ENCODE measurements around the gene CDK16.
A peak's percentile ranks its signal among the peaks of the same experiment; 100 is the strongest.

The CDK16 gene

DNA sequence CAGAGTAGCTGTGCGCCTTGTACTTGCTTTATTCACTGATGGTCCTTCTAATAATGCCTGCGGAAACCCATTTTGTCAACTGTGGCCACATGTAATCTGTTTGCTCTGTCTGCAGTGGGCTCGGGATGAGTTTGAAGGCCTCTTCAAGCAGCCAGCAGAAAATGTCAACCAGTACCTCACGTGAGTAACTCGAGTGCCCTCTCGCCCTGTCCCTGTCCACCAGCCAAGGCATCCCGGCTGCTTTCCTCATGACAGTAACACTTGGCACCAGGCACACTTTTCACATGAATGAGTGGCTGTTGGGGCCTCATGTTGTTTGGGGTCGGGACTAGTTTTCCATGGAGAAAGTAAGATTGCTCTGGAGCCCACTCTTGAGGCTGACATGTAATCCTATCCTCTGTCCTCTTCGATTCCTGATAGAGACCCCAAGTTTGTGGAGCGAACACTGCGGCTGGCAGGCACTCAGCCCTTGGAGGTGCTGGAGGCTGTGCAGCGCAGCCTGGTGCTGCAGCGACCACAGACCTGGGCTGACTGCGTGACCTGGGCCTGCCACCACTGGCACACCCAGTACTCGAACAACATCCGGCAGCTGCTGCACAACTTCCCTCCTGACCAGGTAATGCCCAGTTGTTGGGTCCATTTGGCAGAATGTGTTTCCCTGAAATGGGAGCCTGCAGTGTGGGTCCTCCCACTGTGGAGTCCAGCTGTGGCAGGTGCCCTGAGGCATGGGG is 8.8 kb upstream of the CDK16 start:
- peaks cover 2% of the 10 kb centered on the region for H3K4me1 Mint-ChIP-seq
- H3K9me3 Mint-ChIP-seq: no peaks in the 10 kb centered on the region
- no peak overlapping the region for H3K4me3 Mint-ChIP-seq
- CTCF ChIA-PET: no interaction called here
- no peaks in the 10 kb centered on the region for H3K27me3 Mint-ChIP-seq
- DNase-seq: no peak
- H3K27ac Mint-ChIP-seq: no peak overlapping the region
- peaks cover 47% of the 10 kb centered on the region for H3K36me3 Mint-ChIP-seq

DNA sequence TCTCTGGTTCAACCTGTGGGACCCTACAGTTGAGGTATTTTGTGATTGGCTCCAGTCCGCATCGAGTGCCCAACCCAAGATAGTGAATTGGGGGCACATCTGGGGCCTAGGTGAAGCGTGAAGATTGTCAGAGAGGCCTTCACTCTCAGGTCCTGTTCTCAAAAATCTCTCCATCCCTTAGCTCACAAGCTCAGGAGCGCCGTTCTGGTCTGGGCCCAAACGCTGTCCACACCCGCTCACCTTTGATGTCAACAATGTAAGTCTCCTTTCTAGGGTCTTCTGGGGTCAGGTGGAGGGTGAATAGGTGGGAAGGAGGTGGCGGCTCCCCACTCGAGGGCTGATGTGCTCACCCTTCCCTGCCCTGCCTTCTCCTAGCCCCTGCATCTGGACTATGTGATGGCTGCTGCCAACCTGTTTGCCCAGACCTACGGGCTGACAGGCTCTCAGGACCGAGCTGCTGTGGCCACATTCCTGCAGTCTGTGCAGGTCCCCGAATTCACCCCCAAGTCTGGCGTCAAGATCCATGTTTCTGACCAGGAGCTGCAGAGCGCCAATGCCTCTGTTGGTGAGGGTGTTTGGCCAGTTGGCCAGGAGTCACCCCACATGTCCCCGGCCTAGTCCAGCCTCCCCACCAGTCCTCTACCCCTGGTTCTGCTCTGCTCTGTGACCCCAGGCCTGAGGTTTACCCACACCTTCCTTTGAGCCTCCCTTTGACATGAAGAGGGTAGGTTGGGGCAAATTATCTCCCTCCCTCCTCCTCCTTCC is 7.6 kb upstream of the CDK16 start:
- H3K9me3 Mint-ChIP-seq: no peaks in the 10 kb centered on the region
- peaks cover 52% of the 10 kb centered on the region for H3K36me3 Mint-ChIP-seq
- no peaks in the 10 kb centered on the region for H3K27me3 Mint-ChIP-seq
- H3K27ac Mint-ChIP-seq: no peak overlapping the region
- CTCF ChIA-PET: no interaction called here
- H3K4me3 Mint-ChIP-seq: no peak overlapping the region
- no peak for DNase-seq
- peaks cover 2% of the 10 kb centered on the region for H3K4me1 Mint-ChIP-seq

DNA sequence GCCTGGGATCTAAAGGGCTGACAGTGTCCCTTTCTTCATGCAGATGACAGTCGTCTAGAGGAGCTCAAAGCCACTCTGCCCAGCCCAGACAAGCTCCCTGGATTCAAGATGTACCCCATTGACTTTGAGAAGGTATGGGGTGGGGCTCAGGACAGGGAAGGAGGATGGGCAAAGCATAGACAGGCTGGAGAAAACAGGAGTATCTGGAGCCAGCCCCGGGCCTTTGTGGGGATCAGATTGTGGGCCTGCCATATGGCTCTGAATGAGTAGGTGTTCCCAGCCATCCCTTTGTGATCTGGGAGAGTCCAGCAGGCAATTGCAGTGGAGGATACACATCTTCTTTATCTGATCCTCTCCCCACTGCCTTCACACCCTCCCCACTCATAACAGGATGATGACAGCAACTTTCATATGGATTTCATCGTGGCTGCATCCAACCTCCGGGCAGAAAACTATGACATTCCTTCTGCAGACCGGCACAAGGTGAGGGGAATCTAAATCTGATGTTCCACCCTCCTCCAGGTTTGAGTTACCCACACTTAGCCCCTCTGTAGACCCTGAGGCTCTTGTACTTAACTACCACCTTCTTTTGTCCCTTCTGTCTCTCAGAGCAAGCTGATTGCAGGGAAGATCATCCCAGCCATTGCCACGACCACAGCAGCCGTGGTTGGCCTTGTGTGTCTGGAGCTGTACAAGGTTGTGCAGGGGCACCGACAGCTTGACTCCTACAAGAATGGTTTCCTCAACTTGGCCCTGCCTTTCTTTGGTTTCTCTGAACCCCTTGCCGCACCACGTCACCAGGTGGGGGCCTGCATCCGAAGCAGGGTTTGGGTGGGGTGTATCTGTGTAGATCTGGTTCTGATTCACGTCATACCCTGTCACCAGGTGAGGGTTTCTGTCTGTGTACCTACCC is 5.8 kb upstream of the CDK16 start:
- CTCF ChIA-PET: no interaction called here
- Mint-ChIP-seq H3K4me3 (no peak overlapping the region), H3K36me3 (peaks cover 46% of the 10 kb centered on the region), H3K9me3 (no peaks in the 10 kb centered on the region), H3K4me1 (peaks cover 14% of the 10 kb centered on the region), H3K27me3 (no peaks in the 10 kb centered on the region), H3K27ac (peak overlapping the region; percentile 37)
- DNase-seq: no peak

DNA sequence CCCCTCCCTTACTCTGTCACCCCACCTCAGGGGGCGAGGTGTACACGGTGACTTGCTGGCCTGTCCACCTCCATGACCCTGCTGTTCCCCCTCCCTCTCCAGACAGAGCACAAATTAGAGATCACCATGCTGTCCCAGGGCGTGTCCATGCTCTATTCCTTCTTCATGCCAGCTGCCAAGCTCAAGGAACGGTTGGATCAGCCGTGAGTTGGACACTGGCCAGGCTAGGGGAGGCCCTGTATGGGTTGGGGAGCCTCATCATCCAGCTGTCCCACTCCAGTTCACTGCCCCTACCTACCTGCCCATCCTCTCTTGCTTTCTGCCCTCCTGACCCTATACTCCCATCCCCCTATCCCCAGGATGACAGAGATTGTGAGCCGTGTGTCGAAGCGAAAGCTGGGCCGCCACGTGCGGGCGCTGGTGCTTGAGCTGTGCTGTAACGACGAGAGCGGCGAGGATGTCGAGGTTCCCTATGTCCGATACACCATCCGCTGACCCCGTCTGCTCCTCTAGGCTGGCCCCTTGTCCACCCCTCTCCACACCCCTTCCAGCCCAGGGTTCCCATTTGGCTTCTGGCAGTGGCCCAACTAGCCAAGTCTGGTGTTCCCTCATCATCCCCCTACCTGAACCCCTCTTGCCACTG is 3.9 kb upstream of the CDK16 start:
- Mint-ChIP-seq H3K4me1 (peaks cover 16% of the 10 kb centered on the region), H3K27ac (no peak overlapping the region), H3K9me3 (no peaks in the 10 kb centered on the region), H3K27me3 (no peaks in the 10 kb centered on the region), H3K36me3 (peaks cover 45% of the 10 kb centered on the region), H3K4me3 (no peak overlapping the region)
- CTCF ChIA-PET: interaction anchor here (1.5 kb wide), 1 partner anchor 309 kb away, joined by 3 read pairs; no protein-coding TSS in a partner anchor
- DNase-seq: no peak

DNA sequence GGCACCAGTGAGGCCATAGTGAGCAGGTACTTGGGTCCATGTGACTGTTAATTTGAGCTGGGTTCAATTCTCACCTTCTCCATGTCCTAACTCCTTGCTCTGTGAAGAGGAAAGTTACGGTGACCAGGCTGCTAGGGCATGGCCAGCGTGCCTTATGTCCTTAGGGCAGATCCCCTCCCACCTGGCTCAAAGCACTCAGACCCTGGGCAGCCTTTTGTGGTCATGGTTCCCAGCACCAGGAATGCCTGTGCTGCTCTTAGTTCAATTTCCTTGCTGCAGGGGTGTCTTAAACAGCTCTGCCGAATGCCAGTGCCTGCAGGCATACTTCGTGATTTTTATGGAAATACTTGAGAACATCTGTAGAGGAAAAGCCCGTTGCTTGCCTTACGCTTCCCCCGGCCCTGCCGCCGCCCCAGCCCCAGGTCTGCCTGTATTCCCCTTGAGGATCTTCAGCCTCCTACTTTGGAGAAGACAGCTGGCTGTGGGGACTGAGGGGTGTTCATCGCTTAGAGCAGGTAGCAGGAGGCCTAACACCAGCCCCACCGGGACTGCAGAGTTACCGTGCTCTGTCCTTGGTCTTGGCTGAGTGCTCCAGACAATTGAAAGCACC is 3.1 kb upstream of the CDK16 start:
- H3K27me3 Mint-ChIP-seq: no peaks in the 10 kb centered on the region
- DNase-seq: no peak
- H3K4me3 Mint-ChIP-seq: no peak overlapping the region
- H3K27ac Mint-ChIP-seq: peak overlapping the region; percentile 45
- no peaks in the 10 kb centered on the region for H3K9me3 Mint-ChIP-seq
- H3K4me1 Mint-ChIP-seq: peaks cover 24% of the 10 kb centered on the region
- CTCF ChIA-PET: interaction anchor here (1.5 kb wide), 1 partner anchor 308 kb away, joined by 3 read pairs; no protein-coding TSS in a partner anchor
- peaks cover 44% of the 10 kb centered on the region for H3K36me3 Mint-ChIP-seq

DNA sequence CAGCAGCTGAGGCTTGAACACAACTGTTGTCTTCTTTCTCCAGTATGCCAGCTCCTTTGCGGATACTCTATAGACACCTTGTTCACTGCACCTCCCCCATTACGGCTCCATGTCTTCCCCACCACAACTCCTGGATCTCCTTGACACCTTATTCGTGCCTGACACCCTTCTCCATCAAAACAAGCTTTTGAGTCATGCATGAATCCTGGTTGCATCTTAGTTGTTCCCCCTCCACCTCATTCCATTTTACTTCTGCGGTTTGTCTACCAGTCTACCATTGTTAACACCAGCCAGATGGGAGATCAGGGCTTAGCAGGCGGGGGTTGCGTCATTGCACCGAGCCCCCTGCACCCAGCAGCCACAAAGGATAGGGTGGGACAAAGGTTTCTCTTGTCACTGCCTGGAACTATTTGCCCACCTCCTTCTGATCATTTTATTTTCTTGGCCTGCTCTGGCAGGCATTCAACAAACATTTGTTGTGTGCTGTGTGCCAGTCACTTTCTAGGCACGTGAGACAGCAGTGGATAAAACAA is 2.0 kb upstream of the CDK16 start:
- Mint-ChIP-seq H3K4me3 (no peak overlapping the region), H3K9me3 (no peaks in the 10 kb centered on the region), H3K36me3 (peaks cover 43% of the 10 kb centered on the region), H3K27me3 (no peaks in the 10 kb centered on the region), H3K4me1 (peaks cover 30% of the 10 kb centered on the region), H3K27ac (peak overlapping the region; percentile 93)
- CTCF ChIA-PET: interaction anchor here (1.5 kb wide), 1 partner anchor 307 kb away, joined by 3 read pairs; no protein-coding TSS in a partner anchor
- DNase-seq: no peak

DNA sequence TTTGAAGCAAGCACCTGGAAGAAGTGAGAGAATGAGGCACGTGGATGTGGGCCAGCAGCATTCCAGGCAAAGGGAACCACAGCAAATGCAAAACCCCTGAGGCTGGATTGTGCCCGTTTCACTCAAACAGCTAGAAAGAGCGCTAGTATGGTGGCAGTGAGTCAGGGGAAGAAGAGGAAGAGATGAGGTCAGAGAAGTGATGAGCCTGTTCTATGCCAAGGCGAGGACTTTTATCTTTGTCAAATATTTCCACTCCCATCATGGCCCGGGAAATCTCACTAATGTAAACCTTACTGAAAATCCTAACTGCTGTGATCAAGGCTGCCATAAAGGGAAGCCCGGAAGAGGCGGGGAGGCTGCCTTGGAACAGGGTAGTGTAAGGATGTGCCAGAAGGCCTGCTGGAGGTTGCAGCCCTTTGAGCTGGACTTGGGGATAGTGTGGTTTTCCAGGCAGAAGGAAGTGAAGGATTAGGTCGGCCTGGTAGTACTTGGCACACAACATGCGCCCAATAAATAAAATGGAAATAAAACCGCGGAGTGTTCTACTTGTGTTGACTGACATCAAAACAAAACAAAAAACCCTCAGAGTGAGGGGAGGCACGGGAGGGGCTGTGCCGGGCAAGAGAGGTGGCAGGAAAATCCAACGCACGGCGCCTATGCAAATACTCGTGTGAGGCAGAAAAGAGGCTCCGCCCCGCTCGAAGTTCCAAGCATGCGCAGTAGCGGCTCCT is 1.2 kb upstream of the CDK16 start:
- Mint-ChIP-seq H3K9me3 (no peaks in the 10 kb centered on the region), H3K27ac (peak overlapping the region; percentile 93), H3K27me3 (no peaks in the 10 kb centered on the region), H3K36me3 (peaks cover 40% of the 10 kb centered on the region), H3K4me1 (peaks cover 38% of the 10 kb centered on the region), H3K4me3 (peak overlapping the region; percentile 85)
- CTCF ChIA-PET: interaction anchor here (1.3 kb wide), 1 partner anchor 21 kb away, joined by 3 read pairs; no protein-coding TSS in a partner anchor
- DNase-seq: no peak

DNA sequence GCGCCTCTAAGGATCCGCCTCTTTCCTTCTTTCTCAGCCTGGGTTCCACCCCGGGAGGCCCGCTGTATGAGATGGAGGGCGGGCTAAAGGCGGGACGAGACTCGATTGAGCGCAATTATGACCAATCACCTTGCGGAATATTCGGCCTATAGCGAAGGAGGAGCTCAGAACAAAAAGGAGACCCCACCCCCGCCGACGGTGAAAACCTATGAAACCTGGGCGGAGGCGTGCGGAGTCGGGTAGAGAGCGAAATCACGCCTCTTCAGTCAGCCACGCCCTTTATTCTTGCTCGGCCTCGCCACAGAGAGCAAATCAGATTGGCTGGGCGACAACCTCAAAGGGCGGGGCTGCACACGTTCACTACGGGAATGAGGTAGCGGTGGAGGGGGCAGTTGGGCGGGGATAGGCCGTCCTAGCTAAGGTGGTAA is 615 bp upstream of the CDK16 start:
- H3K9me3 Mint-ChIP-seq: no peaks in the 10 kb centered on the region
- H3K4me3 Mint-ChIP-seq: peak overlapping the region; percentile 85
- H3K27me3 Mint-ChIP-seq: no peaks in the 10 kb centered on the region
- peak; percentile 97 for DNase-seq
- peaks cover 35% of the 10 kb centered on the region for H3K36me3 Mint-ChIP-seq
- H3K4me1 Mint-ChIP-seq: peaks cover 38% of the 10 kb centered on the region
- H3K27ac Mint-ChIP-seq: peak overlapping the region; percentile 96
- CTCF ChIA-PET: interaction anchor here (1.3 kb wide), 1 partner anchor 20 kb away, joined by 3 read pairs; no protein-coding TSS in a partner anchor

DNA sequence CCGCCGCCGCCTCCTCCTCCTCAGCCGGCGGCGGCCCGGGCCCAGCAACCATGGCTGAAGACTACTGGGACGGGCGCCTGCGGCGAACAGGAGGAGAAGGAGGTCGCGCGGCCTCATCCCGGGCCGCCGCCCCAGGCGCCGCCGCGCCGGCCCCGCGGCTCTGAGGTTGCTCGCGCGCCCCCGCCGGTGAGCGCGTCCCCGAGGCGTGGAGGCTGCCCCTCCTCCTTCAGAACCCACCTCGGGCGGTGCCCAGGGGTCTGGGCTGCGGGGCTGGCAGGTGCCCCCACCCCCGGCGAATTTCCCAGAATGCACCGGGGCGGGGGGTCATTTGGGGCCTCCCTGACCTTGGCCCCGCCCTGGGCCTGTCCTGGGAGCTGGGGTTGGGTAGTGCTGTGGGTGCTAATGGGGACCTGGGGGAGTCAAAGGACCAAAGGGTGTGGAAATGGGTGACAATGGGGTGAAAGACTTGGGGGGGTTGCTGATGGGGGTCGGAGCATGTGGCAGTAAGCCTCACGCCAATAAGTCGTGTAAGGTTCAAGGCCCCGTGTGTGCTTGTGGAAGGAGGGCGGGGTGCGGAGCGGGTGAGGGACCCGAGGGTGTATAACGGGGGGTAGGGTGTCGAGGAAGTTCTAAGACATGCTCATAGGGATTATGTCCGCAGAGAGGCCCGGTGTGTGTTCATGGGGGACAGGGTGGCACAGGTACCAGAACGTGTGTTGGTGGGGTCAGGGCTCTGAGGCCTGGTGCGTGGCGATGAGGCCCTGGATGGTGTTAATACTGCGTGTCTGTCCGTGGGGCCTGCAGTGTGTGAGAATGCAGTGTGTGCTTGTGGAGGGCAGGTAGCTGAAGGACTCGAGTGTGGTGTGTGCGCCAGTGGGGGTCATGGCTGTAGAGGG is 687 bp downstream of the CDK16 start:
- Mint-ChIP-seq H3K27me3 (no peaks in the 10 kb centered on the region), H3K9me3 (no peaks in the 10 kb centered on the region), H3K27ac (peak overlapping the region; percentile 92), H3K36me3 (peaks cover 27% of the 10 kb centered on the region), H3K4me3 (peak overlapping the region; percentile 85), H3K4me1 (peaks cover 36% of the 10 kb centered on the region)
- DNase-seq: peak; percentile 66
- CTCF ChIA-PET: interaction anchor here (0.6 kb wide), 1 partner anchor 13 kb away, joined by 3 read pairs; the partner anchor contains the start of gene USP11

DNA sequence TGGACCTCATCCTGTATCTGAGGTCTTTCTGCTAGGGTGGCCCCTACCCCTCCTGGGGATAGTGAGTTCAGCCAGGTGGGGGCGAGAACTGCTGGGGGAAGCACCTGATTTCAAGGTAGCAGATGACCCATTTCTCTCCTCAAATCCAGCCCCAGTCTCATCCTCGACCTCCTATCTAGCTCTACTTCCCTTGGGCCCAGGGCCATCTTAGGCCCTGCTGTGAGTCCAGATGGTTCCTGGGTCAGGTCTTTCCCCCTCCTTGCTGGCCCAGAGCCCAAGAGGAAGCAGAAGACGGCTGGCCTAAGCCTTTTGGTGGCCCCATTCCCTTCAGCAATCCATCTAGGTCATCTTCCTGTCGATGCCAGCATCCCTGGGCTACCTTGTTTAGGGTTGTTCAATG is 3.3 kb downstream of the CDK16 start:
- CTCF ChIA-PET: interaction anchor here (1.5 kb wide), 1 partner anchor 163 kb away, joined by 6 read pairs; no protein-coding TSS in a partner anchor
- H3K9me3 Mint-ChIP-seq: no peaks in the 10 kb centered on the region
- no peak for DNase-seq
- peaks cover 33% of the 10 kb centered on the region for H3K4me1 Mint-ChIP-seq
- H3K27me3 Mint-ChIP-seq: no peaks in the 10 kb centered on the region
- no peak overlapping the region for H3K4me3 Mint-ChIP-seq
- H3K27ac Mint-ChIP-seq: no peak overlapping the region
- H3K36me3 Mint-ChIP-seq: peaks cover 25% of the 10 kb centered on the region

DNA sequence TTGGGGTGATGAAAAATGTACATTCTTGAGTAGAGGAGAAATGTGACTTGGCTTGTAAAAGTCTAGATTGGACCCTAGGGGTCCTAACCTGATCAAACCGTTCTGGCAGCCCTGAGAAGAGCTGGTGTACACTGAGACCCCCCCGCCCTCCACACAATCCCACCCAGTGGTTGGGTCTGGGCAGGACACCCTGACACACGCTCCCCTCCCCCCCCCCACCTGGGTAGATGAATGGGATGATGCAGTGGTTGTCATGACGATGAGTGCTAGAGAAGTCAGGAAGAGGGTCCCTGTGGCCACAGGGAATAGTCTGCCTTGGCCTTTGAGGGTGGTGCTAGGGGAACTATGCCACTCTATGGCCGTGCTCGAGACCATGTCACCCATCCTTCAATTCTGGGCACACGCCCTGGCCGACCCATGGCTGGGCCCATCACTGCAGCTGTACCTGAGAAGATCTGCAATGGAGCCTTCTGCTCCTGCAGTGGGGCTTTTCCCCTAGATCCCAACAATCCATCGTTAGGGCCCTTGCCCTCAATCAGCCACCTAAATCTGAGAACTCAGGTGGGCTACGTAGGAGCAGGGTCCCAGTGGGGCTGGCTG is 4.4 kb downstream of the CDK16 start:
- H3K27me3 Mint-ChIP-seq: no peaks in the 10 kb centered on the region
- peaks cover 24% of the 10 kb centered on the region for H3K4me1 Mint-ChIP-seq
- no peak overlapping the region for H3K27ac Mint-ChIP-seq
- H3K9me3 Mint-ChIP-seq: no peaks in the 10 kb centered on the region
- CTCF ChIA-PET: no interaction called here
- H3K4me3 Mint-ChIP-seq: no peak overlapping the region
- DNase-seq: no peak
- peaks cover 26% of the 10 kb centered on the region for H3K36me3 Mint-ChIP-seq
